Measurements from ENCODE around the gene MTMR11.

DNA sequence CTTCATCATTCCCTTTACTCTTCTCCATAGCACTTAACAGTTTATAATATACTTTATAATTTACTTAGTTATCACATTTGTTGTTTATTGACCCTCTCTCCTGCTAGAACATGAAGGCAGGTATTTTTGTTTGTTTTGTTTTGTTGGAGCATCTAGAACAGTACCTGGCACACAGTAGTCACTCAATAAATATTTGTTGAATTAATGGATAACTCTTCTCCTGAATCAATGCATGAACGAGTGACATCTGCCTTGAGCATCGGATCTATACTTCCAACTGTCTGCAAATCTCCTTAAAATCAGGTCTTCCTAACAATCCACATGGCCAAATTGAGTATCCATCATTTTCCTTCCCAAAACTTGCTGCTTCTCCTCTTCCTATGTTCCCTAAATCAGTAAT lies 35.9 kb upstream of the MTMR11 start:
- no peak for TF ChIP-seq POLR2A (IDR thresholded peaks at IDR 0.05; ENCODE audit: low read depth, low read length)
- TF ChIP-seq TAF1 (IDR thresholded peaks at IDR 0.05; ENCODE audit: low read depth, low read length): no peak

Measured in GM12891 (cell line).